ENCODE data around the gene IPMK. TPM values are rescaled to one million over a fixed set of nuclear protein-coding genes. Genes with fewer than 3 reads are reported as not detected.
A peak's percentile ranks its signal among the peaks of the same experiment; 100 is the strongest.

The IPMK gene
- total and polyA plus RNA-seq, 4 donors, result 0.87 to 8.1 (median 3.7) TPM

- no peaks in the 10 kb centered on the region for H3K4me1 ChIP-seq (ENCODE audit: control insufficient read depth in 1 of 2, insufficient read depth in 2 of 2, low read length in 2 of 2)
- DNase-seq (no peak), ATAC-seq (ENCODE audit: low FRiP score) (no peak)
- no peak overlapping the region for H3K4me3 ChIP-seq (ENCODE audit: low read length in 2 of 2)
- no peaks in the 10 kb centered on the region for H3K9me3 ChIP-seq (ENCODE audit: control insufficient read depth, low read length)
- no peaks in the 10 kb centered on the region for H3K36me3 ChIP-seq (ENCODE audit: control insufficient read depth in 1 of 2, insufficient read depth in 2 of 2, low read length in 1 of 2)
- no peaks in the 10 kb centered on the region for H3K27me3 ChIP-seq (ENCODE audit: control insufficient read depth in 1 of 2, insufficient read depth in 2 of 2, low read length in 1 of 2)
- intact Hi-C loops (cut with DNase I), result no loop called here
- WGBS, 2 donors, result 69 to 81% methylated on average over 5 of the region's 5 CpGs
- H3K27ac ChIP-seq (ENCODE audit: low read depth in 1 of 2, low read length in 2 of 2), result no peak overlapping the region
These were observed 26.3 kb upstream of the IPMK start for GRCh38 chr10:58293989-58294388.

DNA sequence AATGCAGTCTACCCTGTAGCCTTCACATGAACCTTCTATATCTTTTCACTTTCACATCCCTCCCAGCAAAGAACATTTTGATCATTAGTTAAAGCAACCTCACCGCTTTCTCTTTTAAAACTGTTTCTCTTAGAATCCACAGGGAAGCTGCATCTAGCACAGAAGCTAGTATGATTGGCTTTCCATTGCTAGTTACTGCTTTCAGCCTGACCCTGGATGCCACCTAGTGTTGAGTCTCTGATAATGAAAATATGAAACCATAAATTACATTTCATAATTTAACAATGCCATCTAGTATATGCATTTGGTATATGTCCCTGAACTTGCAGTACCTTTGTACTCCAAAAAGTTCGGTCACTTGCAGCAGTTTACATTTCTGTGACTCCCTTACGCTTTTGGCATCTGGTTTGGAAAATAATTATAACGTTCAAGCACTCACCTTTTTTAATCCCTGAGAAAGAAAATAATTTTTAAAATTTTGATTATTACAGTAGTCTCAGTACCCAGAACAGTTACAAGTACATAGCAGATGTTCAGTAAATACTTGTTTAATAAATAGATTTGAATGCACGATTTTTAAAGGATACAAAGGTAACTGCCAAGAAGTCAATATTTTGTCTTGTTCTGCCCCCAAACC lies 24.0 kb upstream of the IPMK start:
- peak; percentile 74 for ATAC-seq (ENCODE audit: low FRiP score)
- 55 to 56% methylated on average over 5 of the region's 5 CpGs for WGBS, 2 donors

DNA sequence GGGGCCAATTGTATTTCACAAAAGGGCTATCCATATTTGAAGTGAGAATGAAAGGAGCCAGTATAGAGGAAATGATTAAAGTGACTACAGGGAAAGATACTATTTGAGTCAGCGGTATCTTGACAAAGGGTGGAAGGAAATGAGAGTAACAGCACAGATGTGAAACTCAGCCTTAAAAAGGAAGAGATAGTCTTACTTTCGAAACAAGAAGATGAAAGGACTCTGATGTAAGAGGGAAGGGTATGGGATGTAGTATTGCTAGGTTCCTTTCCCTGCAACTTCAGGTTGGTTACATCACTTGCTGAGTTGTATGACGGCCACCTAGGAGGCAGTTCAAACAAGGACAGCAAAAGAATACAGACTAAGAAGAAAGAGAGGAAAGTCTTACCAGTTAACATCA lies 14.9 kb upstream of the IPMK start:
- Histone ChIP-seq H3K27ac (ENCODE audit: low read depth in 1 of 2, low read length in 2 of 2) (no peak overlapping the region), H3K27me3 (ENCODE audit: control insufficient read depth in 1 of 2, insufficient read depth in 2 of 2, low read length in 1 of 2) (no peaks in the 10 kb centered on the region), H3K36me3 (ENCODE audit: control insufficient read depth in 1 of 2, insufficient read depth in 2 of 2, low read length in 1 of 2) (no peaks in the 10 kb centered on the region), H3K9me3 (ENCODE audit: control insufficient read depth, low read length) (no peaks in the 10 kb centered on the region), H3K4me1 (ENCODE audit: control insufficient read depth in 1 of 2, insufficient read depth in 2 of 2, low read length in 2 of 2) (no peaks in the 10 kb centered on the region), H3K4me3 (ENCODE audit: low read length in 2 of 2) (no peak overlapping the region)
- DNase-seq, result no peak
- intact Hi-C loops (cut with DNase I), result no loop called here
- no peak for ATAC-seq (ENCODE audit: low FRiP score)
- 89% methylated on average over 3 of the region's 3 CpGs for WGBS, 2 donors

More for the DNA sequence above, 24.0 kb upstream of the IPMK start:
- Histone ChIP-seq H3K36me3 (ENCODE audit: control insufficient read depth in 1 of 2, insufficient read depth in 2 of 2, low read length in 1 of 2) (no peaks in the 10 kb centered on the region), H3K9me3 (ENCODE audit: control insufficient read depth, low read length) (no peaks in the 10 kb centered on the region), H3K27ac (ENCODE audit: low read depth in 1 of 2, low read length in 2 of 2) (no peak overlapping the region), H3K4me1 (ENCODE audit: control insufficient read depth in 1 of 2, insufficient read depth in 2 of 2, low read length in 2 of 2) (no peaks in the 10 kb centered on the region), H3K4me3 (ENCODE audit: low read length in 2 of 2) (no peak overlapping the region), H3K27me3 (ENCODE audit: control insufficient read depth in 1 of 2, insufficient read depth in 2 of 2, low read length in 1 of 2) (no peaks in the 10 kb centered on the region)
- no peak for DNase-seq
- intact Hi-C loops (cut with DNase I), result loop anchor here (2.0 kb wide), 2 partner anchors 111 to 113 kb away; no protein-coding TSS in a partner anchor

DNA sequence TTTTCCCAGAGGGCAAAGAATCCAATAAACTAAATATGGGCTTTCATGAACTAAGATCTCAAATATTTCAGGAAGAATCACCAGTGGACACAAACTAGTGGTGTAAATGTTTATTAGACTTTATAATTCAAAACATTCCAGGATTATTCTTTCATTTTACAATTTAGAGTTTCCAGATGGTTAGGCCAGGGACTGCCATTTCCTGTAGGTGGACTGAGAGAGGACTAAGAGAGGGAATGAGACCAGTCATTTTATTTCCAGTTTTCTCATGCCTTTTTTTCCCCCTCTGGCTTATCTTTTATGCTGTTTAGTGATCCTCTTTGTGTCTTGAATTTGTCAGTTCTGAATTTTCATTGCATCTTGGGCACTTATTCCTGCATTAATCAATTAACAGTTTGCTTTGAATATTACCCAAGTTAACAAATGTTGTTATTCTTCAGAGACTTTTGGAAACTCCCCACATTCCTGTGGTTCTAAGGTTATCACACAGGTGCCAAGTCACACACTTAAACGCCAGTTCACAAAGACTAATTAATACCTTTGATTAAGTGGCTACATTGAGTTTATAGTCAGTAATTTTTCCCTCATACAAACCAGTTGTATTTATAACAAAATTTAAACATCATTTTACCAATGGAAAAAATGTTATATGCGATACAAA lies 13.5 kb upstream of the IPMK start:
- H3K4me1 ChIP-seq (ENCODE audit: control insufficient read depth in 1 of 2, insufficient read depth in 2 of 2, low read length in 2 of 2), result no peaks in the 10 kb centered on the region
- no peaks in the 10 kb centered on the region for H3K36me3 ChIP-seq (ENCODE audit: control insufficient read depth in 1 of 2, insufficient read depth in 2 of 2, low read length in 1 of 2)
- 82 to 86% methylated on average over 2 of the region's 2 CpGs for WGBS, 2 donors
- H3K9me3 ChIP-seq (ENCODE audit: control insufficient read depth, low read length), result no peaks in the 10 kb centered on the region
- H3K27ac ChIP-seq (ENCODE audit: low read depth in 1 of 2, low read length in 2 of 2), result no peak overlapping the region
- ATAC-seq (ENCODE audit: low FRiP score) (no peak), DNase-seq (no peak)
- no peaks in the 10 kb centered on the region for H3K27me3 ChIP-seq (ENCODE audit: control insufficient read depth in 1 of 2, insufficient read depth in 2 of 2, low read length in 1 of 2)
- intact Hi-C loops (cut with DNase I), result no loop called here
- H3K4me3 ChIP-seq (ENCODE audit: low read length in 2 of 2), result no peak overlapping the region

GRCh38 chr10:58280477-58280876 lies 12.8 kb upstream of the IPMK start:
- intact Hi-C loops (cut with DNase I), result no loop called here
- 93 to 94% methylated on average over 3 of the region's 3 CpGs for WGBS, 2 donors
- ATAC-seq (ENCODE audit: low FRiP score), result no peak

DNA sequence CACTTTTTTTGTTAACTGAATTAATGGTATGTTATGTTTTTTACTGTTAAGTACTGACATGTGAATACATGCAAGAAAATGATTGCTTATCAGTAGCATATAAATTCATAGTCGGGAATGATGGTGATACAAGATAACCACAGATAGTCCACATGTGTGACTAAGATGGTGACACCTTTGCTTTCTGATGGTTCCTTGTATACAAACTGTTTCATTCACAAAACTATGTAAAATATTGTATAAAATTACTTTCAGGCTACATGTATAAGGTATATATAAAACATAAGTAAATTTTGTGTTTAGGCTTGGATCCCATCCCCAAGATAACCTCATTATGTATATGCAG lies 11.2 kb upstream of the IPMK start:
- no peak for ATAC-seq (ENCODE audit: low FRiP score)
- DNase-seq, result no peak
- intact Hi-C loops (cut with DNase I), result no loop called here
- no peaks in the 10 kb centered on the region for H3K9me3 ChIP-seq (ENCODE audit: control insufficient read depth, low read length)
- WGBS, 2 donors, result 83 to 84% methylated on average over 1 of the region's 1 CpG
- no peak overlapping the region for H3K4me3 ChIP-seq (ENCODE audit: low read length in 2 of 2)
- no peak overlapping the region for H3K27ac ChIP-seq (ENCODE audit: low read depth in 1 of 2, low read length in 2 of 2)
- peaks cover 0 to 5% of the 10 kb centered on the region in 2 donors for H3K4me1 ChIP-seq (ENCODE audit: control insufficient read depth in 1 of 2, insufficient read depth in 2 of 2, low read length in 2 of 2)
- no peaks in the 10 kb centered on the region for H3K27me3 ChIP-seq (ENCODE audit: control insufficient read depth in 1 of 2, insufficient read depth in 2 of 2, low read length in 1 of 2)
- H3K36me3 ChIP-seq (ENCODE audit: control insufficient read depth in 1 of 2, insufficient read depth in 2 of 2, low read length in 1 of 2), result no peaks in the 10 kb centered on the region

More at GRCh38 chr10:58280477-58280876, 12.8 kb upstream of the IPMK start:
- H3K36me3 ChIP-seq (ENCODE audit: control insufficient read depth in 1 of 2, insufficient read depth in 2 of 2, low read length in 1 of 2), result no peaks in the 10 kb centered on the region
- H3K4me3 ChIP-seq (ENCODE audit: low read length in 2 of 2), result no peak overlapping the region
- H3K9me3 ChIP-seq (ENCODE audit: control insufficient read depth, low read length), result no peaks in the 10 kb centered on the region
- H3K4me1 ChIP-seq (ENCODE audit: control insufficient read depth in 1 of 2, insufficient read depth in 2 of 2, low read length in 2 of 2), result no peaks in the 10 kb centered on the region
- no peaks in the 10 kb centered on the region for H3K27me3 ChIP-seq (ENCODE audit: control insufficient read depth in 1 of 2, insufficient read depth in 2 of 2, low read length in 1 of 2)
- no peak overlapping the region for H3K27ac ChIP-seq (ENCODE audit: low read depth in 1 of 2, low read length in 2 of 2)
- DNase-seq, result no peak

DNA sequence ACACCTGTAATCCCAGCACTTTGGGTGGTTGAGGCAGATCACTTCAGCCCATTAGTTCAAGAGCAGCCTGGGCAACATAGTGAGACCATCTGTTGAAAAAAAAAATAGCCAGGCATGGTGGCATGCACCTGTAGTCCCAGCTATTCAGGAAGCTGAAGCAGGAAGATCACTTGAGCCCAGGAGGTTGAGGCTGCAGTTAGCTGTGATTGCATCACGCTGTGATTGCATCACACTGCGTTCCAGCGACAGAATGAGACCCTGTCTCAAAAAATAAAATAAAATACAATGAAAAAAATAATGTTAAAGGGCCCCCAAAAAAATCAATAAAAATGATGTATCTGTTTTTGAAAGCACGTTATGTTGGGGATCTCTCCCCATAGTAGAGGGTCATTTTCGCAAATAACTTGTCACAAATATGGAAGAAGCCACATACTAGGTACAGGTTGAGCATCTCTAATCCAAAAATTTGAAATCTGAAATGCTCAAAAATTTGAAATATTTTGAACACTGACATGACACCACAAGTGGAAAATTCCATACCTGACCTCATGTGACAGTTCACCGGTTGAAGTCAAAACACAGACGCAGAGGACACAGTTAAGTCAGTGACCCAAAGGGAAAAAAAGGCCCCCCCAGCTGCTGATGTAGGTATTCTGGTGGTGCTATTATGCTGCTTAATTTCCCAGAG lies 10.7 kb upstream of the IPMK start:
- no peaks in the 10 kb centered on the region for H3K9me3 ChIP-seq (ENCODE audit: control insufficient read depth, low read length)
- 90 to 96% methylated on average over 7 of the region's 7 CpGs for WGBS, 2 donors
- H3K27me3 ChIP-seq (ENCODE audit: control insufficient read depth in 1 of 2, insufficient read depth in 2 of 2, low read length in 1 of 2), result no peaks in the 10 kb centered on the region
- intact Hi-C loops (cut with DNase I), result no loop called here
- no peak overlapping the region for H3K27ac ChIP-seq (ENCODE audit: low read depth in 1 of 2, low read length in 2 of 2)
- H3K4me3 ChIP-seq (ENCODE audit: low read length in 2 of 2), result no peak overlapping the region
- ATAC-seq (ENCODE audit: low FRiP score), result no peak
- no peaks in the 10 kb centered on the region for H3K36me3 ChIP-seq (ENCODE audit: control insufficient read depth in 1 of 2, insufficient read depth in 2 of 2, low read length in 1 of 2)
- H3K4me1 ChIP-seq (ENCODE audit: control insufficient read depth in 1 of 2, insufficient read depth in 2 of 2, low read length in 2 of 2), result peaks cover 0 to 5% of the 10 kb centered on the region in 2 donors
- DNase-seq, result no peak

- Histone ChIP-seq H3K9me3 (ENCODE audit: control insufficient read depth, low read length) (no peaks in the 10 kb centered on the region), H3K27ac (ENCODE audit: low read depth in 1 of 2, low read length in 2 of 2) (no peak overlapping the region), H3K4me1 (ENCODE audit: control insufficient read depth in 1 of 2, insufficient read depth in 2 of 2, low read length in 2 of 2) (peaks cover 0 to 5% of the 10 kb centered on the region in 2 donors), H3K4me3 (ENCODE audit: low read length in 2 of 2) (no peak overlapping the region), H3K36me3 (ENCODE audit: control insufficient read depth in 1 of 2, insufficient read depth in 2 of 2, low read length in 1 of 2) (no peaks in the 10 kb centered on the region), H3K27me3 (ENCODE audit: control insufficient read depth in 1 of 2, insufficient read depth in 2 of 2, low read length in 1 of 2) (no peaks in the 10 kb centered on the region)
- ATAC-seq (ENCODE audit: low FRiP score) (no peak), DNase-seq (no peak)
- intact Hi-C loops (cut with DNase I), result no loop called here
These were observed 8.2 kb upstream of the IPMK start for GRCh38 chr10:58275908-58276307.

DNA sequence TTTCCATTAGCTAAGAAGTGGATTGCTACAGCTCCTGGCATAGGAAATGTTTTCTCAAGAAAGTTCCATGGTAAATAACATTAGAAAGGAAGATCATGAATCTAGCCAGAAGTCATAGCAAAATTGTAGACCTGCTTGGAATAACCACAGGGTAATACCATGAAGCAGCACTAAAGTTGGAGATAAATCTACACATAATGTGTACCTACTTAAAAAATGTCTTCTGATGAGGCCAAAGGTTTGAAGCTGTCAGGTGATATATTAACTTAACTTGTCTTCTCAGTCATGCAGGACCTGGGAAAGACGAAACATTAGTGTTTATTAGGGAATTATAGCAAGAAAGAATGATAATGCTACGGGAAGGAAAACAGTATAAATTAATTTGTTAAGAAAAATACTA lies 7.6 kb upstream of the IPMK start:
- intact Hi-C loops (cut with DNase I), result no loop called here
- WGBS, 2 donors, result 92 to 96% methylated on average over 2 of the region's 2 CpGs
- DNase-seq, result no peak
- Histone ChIP-seq H3K9me3 (ENCODE audit: control insufficient read depth, low read length) (no peaks in the 10 kb centered on the region), H3K4me3 (ENCODE audit: low read length in 2 of 2) (no peak overlapping the region), H3K27ac (ENCODE audit: low read depth in 1 of 2, low read length in 2 of 2) (no peak overlapping the region), H3K36me3 (ENCODE audit: control insufficient read depth in 1 of 2, insufficient read depth in 2 of 2, low read length in 1 of 2) (no peaks in the 10 kb centered on the region), H3K4me1 (ENCODE audit: control insufficient read depth in 1 of 2, insufficient read depth in 2 of 2, low read length in 2 of 2) (peaks cover 0 to 5% of the 10 kb centered on the region in 2 donors), H3K27me3 (ENCODE audit: control insufficient read depth in 1 of 2, insufficient read depth in 2 of 2, low read length in 1 of 2) (no peaks in the 10 kb centered on the region)
- ATAC-seq (ENCODE audit: low FRiP score), result no peak

Data from aorta (tissue), 5 donors.